CD4-positive, alpha-beta T cell treated with Interleukin-15 for 4 hours (primary cell): ENCODE results near the gene NFATC3.

ENCODE experiments used
- DNase-seq: peaks from one replicate; pipeline ENCODE4 v3.0.0-alpha.2; 2020; ENCODE audit warnings: low spot score

NFATC3 gene

DNA sequence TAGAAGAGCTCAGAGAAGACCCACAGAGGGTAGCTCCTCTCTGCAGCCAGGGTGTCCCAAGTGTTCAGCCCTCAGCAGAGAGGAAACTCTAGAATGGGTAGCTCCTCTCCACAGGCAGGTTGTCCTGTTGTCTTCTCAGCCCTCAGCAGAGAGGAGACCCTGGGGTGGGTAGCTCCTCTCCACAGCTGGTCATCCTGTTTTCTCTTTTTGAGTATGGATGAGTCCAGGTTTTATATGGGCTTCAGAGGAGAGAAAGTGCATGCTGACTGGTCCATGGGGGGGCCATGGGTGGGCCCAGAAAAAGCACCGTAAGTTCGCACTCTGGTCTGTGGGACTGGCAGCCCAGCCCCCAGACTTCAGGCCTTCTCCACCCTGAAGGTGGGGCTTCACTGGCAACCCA is 102.3 kb downstream of the NFATC3 start:
- no peak for DNase-seq

DNA sequence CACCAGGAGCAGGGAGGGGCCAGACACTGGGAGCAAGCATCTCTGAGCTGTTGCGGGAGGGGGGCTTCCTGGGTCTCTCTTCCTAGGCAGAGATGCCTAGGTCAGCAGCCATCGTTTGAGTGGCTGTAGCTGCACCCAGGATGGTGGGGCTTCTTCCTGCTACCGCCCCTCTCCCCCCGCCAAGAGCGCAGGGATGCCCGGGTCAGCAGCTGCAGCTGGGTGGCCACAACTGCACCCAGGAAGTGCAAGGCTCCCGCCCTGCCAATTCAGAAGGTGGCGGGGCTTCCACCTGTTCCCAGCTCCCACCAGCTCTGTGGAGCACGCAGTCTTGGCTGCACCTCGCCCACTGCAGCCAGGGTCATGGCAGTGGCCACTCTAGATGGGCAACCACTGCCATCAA is 103.0 kb downstream of the NFATC3 start:
- no peak for DNase-seq

DNA sequence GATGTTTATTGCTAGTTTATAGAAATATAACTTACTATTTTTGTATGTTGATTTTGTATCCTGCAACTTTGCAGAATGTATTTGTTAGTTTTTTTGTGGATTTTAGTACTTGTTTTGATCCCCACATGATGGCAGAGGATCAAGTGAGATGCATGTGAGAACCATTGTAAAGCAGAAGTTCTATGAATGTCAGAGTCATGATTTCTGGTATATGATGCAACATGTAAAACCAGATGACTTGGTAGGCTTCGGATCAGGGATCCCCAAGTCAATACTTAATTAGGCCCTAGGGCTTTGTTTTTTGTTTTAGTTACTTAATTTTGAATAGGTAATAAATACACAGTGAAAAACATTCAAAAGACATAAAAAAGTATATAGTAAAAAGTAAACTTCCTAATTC is 104.9 kb downstream of the NFATC3 start:
- no peak for DNase-seq

DNA sequence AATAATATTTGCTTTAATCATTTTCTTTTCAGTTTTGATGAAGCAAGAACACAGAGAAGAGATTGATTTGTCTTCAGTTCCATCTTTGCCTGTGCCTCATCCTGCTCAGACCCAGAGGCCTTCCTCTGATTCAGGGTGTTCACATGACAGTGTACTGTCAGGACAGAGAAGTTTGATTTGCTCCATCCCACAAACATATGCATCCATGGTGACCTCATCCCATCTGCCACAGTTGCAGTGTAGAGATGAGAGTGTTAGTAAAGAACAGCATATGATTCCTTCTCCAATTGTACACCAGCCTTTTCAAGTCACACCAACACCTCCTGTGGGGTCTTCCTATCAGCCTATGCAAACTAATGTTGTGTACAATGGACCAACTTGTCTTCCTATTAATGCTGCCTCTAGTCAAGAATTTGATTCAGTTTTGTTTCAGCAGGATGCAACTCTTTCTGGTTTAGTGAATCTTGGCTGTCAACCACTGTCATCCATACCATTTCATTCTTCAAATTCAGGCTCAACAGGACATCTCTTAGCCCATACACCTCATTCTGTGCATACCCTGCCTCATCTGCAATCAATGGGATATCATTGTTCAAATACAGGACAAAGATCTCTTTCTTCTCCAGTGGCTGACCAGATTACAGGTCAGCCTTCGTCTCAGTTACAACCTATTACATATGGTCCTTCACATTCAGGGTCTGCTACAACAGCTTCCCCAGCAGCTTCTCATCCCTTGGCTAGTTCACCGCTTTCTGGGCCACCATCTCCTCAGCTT is 105.8 kb downstream of the NFATC3 start:
- no peak for DNase-seq

DNA sequence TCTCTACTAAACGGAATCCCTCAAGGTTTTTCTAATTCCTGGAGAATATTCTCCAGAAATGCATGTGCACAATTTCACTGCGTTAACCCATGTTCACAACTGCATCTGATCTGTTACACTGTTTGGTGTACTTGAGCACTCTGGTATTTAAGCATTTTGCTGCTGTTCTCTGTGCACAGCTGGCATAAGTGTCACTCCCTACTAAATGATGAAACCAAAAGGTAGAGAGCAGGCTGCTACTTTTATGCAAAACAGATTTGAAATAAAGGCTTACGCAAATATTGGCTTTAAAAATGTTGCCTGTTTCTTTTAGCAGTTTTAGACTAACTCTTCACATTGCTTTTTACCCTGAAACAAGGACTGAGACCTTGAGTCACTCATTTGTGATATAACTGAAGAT is 109.1 kb downstream of the NFATC3 start:
- no peak for DNase-seq

DNA sequence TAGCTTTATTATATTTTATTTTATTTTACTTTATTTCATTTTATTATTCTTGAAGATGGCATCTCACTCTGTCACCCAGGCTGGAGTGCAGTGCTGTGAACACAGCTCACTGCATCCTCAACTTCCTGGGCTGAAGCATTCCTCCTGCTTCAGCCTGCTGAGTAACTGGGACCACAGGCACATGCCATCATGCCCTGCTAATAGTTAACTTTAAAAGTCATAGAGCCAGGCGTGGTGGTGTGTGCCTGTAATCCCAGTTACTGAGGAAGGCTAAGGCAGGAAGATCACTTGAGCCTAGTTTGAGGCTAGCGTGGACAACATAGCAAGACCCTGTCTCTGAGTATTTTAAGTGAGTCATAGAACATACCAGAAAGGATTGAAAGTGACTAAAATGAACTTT is 112.1 kb downstream of the NFATC3 start:
- no peak for DNase-seq

DNA sequence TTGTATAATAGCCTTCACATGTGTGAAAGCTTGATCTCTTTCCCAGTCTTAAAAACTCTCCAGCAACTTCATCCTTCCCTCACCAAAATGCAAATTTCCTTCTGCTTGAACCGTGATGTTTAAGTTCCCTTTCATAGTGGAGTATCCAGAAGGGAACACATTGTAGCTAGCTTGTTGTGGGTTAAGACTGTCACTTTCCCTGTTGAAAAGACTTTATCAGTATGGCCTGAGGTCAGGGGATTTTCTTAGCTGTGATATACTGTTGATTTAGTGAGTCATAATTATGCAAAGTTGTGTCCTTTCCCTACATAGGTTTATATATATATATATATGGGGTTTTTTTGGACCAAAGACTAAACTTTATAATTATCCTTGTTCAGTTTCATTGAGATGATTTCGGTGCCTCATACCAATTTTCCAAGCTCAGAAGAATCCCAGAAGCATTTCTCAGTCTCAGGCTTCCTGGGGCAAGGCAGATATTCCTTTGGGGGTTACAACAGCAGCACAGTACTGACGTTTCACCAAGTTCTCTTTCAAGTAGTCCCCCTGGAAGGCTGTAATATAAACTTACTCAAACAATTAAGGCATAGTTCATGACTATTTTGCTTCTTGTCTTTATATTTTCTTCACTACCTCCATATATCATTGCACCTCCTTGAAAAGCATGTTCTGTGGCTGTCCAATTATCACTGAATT is 115.1 kb downstream of the NFATC3 start:
- peak; percentile 9 for DNase-seq

DNA sequence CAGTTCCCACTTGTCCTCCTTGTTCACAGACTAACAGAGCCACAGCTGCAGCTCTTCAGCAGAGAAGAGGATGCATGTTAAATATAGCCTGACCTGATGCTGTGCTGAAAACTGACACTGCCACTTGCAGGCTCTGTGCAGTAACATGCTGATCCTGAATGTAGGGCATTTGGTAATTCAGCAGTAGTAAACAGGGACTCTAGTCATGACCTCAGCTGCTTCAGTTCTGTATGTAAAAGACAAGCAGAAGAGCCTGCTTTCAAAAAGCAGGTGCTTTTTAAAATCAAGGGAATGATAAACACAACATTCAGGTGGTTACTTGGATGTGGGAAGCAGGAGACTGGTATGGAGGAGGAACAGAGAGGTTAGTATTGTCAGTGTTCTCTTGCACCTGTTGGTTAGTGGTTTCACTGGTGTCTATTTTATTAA is 116.9 kb downstream of the NFATC3 start:
- no peak for DNase-seq

DNA sequence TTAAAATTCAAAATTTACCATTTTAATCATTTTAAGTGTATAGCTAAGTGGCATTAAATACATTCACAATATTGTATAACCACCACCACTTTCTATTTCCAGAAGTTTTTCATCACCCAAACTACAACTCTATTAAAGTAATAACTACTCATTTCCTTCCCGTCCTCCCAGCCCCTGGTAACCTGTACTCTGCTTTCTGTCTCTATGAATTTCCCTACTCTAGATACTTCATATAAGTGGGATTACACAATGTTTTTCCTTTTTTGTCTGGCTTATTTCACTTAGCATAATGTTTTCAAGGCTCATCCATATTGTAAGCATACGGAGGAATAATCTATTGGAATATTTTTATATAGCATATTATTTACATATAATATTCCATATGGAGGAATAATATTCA is 121.1 kb downstream of the NFATC3 start:
- DNase-seq: no peak

DNA sequence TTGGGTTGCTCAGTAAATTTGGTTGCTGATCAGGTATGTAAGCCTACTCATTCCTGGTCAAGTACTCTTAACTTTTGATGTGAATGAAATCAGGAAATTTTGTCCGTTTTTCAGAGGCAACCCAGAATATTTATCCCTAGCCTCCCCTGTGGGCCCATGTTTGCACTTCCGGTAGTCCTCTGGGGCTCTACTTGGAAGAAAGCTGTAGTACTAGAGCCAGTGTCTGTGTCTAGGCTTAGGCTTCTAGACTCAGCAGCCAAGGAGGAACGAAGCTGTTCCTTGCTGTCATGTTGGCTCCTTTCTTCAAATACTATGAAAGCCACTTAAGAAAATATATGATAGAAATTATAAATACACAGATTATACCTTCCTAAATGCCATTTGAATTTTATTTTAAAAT is 129.6 kb downstream of the NFATC3 start:
- DNase-seq: no peak

DNA sequence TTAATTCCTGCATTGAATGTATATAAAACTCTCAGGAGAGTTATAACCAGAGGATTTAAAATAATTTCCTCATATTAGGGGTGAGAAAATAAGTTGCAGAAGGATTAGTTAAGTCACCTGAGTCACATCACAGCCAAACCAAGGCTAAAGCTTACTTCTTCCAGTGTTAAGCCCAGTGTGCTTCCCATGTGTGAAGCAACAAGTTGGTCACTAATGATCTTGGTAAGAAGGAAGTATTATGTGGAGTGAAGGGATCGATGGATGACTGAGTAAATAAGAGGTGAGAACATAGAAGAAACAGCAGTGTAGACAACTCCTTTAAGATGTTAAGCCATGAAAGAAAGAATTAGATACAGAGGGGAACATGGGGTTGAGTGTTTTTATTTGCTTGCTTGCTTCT is 130.1 kb downstream of the NFATC3 start:
- no peak for DNase-seq

DNA sequence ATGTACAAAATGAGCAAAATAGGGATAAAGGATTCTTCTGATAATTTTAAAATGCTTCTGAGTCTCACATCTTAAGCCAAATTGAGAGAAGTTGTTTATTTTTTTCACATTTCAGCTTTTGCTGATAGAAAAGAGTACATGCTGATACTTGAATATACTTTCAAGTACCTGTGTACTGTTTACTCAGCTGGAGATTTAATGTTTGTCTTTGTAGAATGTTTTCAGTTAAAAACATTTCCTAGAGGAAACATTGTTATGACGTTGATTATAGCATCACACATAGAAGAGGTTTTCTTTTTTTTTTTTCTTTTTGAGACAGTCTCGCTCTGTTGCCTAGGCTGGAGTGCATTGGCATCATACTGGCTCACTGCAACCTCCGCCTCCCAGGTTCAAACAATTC is 131.1 kb downstream of the NFATC3 start:
- no peak for DNase-seq

DNA sequence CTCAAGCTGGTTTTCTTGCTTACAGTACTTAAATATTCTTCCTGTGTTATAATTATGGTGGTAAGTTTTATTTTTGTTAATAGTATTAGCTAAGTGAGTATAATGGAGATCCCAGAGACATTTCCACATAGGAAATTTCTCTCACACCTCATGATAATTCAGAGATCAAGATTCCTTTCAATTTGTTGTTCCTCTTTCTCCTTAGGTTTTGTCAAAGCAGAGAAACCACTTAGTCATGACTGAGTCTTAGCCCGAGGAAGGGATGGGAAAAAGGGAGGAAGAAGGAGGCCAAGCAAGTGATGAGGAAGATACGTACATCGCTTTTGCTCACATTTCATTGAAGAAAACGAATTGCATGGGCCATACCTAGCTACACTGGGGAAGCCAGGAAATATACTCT is 132.3 kb downstream of the NFATC3 start:
- no peak for DNase-seq

DNA sequence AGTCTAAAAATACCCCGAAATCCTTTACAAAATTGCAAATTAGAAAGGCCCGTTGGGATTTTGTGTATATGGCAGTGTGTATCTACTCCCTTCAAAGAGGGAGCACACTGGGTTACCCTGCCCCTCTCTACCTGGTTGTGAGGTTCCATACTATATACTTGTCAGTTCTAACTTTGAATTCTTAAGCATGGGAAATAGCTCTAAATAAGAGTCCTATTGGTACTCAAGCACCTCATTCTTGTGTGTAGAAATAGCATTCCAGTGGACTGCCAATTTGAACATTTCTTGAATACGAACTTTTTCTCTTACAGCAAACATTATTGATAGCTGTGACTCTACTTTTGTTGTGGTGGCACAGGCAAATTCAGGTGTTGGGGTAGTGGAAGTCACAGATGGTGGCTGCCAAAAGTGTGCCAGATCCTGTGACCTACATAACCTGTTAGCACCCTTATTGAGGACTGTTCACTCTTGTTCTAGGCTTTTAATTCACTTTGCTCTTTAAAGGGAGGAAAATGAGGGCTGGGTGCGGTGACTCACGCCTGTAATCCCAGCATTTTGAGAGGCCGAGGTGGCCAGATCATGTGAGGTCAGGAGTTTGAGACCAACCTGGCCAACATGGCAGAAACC is 134.7 kb downstream of the NFATC3 start:
- no peak for DNase-seq

DNA sequence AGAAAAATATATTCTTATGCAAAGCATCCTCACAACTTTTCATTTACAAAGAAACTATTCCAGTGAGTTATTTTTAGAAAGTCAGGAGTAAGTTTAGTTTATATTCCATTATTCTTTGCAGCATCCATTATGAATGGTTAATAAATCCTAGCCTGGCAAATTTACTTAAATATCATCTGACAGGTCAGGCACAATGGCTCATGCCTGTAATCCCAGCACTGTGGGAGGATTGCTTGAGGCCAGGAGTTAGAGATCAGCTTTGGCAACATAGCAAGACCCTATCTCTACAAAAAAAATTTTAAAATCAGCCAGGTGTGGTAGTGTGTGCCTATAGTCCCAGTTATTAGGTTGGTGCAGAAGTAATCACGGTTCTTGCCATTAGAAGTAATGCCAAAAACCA is 137.9 kb downstream of the NFATC3 start:
- DNase-seq: no peak

DNA sequence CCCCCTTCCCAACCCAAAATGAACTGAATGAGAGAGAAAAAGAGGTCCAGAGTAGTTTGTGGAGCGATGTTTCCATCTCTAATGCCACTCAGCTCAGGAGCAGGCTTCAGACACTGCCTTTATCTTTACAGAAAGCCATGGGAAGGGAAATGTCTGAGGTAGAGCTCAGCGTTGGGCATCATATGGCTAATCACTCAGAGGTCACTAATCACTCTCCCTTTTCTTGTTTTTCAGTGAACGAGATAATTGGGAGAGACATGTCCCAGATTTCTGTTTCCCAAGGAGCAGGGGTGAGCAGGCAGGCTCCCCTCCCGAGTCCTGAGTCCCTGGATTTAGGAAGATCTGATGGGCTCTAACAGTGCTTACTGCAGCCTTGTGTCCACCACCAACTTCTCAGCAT is 140.9 kb downstream of the NFATC3 start:
- no peak for DNase-seq

DNA sequence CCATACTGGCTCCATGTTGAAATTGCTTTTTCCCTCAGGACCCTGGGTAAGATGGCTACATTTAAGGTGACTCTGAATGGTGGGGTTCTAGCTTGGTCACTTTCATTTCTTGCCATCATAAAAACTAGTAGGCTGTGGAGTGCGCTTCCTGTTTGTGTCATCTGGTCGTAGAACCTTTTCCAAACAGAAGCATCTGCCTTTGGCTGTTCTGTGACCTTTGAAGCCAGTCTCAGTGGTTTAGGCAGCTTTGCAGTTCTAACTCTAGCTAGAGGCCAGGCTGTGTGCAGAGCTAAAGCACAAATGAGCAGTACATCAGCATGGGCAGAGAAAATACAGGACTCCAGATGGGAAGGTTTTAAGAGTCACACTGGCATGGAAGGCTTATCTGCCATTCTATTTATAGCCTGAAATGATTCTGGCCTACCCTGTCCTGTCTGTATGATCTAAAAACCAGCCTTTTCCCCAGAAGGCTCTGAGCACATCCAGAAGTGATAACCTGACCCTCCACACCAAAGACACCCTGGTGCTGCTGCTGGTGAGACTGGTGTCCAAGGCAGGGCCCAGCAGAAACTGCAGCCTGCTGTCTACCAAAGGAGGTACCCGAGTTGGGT is 142.1 kb downstream of the NFATC3 start:
- DNase-seq: no peak

DNA sequence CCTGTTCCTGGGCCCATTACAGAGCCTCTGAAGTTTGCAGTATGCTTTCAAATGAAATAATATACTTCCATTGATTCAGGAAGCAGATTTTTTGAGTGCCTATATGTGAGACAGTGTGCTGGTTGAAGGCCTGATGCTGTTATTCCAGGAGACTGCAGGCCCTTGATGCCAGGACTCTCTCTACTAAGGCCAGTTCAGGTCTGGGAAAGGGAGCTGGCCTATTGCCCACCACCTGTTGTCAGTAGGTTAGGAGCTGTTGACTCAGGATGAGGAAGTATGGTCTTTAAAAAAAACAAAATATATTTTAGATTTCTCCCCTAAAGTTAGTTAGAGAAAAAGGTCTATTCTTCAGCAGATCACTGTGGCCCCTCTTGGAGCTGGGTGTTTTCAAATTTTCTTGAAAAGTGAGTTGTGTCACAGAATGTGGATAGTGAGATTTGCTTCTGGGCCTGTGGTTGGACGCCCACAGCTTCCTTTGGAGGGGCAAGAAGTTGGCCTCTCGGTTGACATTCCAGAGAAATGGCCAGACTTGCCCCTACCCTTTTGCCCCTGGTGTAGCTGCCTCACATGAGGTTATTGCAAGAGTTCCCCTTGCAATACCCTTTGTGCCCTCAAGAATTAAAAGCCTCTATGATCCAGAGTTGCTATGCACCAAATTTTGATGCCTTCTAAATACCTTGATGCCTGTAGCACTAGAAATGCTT is 142.8 kb downstream of the NFATC3 start:
- no peak for DNase-seq

DNA sequence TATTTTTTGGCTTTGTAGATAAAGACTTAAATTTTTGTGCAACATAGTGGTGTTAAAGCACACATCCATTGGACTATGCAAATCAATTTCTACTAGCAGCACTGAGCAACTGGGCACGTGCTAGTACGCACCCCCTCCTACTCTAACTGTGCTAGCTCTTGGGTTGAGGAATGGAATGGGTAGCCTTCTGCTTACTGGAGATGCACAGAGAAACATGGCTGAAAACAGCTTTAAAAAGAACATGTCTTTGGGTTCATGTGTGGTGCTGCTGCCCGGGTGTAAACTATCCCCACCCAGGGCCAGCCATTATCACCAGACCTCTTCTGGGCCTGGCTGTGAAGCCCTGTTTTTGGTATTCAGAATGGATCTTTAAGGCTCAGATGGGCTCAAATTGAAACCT is 143.5 kb downstream of the NFATC3 start:
- DNase-seq: no peak

DNA sequence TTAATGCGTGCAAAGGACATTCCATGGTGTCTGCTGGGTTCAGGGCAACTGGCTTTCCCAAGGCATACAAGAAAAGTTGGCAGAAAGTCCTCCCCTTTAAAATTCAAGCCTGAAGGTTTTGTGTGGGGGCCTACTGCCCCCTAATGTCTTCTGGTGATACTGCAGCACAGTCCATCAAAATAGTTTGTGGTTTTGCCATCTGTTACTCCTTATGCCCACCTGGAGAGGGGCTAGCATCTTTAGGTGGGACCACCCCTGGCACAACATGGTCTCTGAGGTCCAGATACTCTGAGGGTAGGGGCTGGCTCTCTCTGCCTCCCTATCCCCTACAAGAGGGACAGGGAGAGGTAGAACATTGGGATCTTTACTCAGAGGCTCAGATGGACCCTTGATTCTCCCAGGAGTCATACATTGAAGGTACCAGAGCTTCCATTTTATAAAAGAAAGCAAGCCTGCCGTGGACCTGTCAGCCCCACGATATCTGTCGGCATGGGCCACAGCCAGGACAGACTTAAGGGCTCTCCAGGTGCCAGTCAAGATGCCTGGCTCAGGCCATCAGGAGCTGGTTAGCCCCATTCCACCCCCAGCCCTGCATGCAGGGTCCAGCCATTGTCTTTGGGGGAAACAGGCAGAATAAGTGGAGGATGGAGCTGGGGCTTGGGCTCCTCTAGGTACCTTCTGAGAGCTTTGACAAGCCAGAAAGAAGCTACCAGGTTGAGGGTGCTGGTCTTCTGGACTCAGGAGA is 144.4 kb downstream of the NFATC3 start:
- peak; percentile 57 for DNase-seq

DNA sequence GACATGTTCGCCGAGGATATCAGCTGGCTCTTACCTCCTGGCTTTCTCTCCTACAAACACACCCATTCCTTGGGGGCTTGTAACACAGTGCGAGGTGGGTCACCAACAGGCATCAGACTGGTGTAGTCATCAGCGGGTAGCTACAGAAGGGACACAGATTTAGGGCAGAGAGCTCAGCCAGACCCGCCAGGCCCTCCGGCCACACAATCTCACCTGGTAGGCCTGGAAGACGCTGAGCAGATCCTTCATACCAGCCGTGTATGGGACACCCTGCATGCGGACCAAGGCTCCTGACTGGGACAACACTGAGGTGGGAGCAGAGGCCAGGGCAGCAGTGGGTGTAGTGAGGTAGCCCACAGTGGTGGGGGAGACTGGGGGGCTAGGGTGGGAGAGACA is 145.0 kb downstream of the NFATC3 start:
- no peak for DNase-seq

DNA sequence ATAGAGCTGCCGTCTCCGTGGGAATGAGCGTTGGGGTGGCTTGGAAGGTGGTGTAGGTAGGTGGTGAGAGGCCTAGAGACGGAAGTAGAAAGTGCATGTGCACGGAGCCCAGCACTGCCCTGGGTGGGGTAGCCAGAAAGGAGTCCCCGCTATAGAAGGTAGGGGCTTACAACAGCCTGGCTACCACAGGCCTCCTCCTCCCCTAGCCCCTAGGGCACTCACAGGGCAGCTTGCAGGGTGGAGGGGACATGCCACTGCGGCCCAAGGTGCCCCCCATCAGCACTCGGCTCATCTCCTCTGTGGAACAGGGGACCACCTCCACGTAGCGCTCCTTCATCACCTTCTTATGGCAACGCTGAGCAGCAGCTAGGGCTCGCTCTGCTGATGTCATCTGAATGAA is 145.8 kb downstream of the NFATC3 start:
- no peak for DNase-seq
